HTERT RPE-1 (cell line): Measurements from ENCODE around the gene FMNL2.

Experiments
- in situ Hi-C: fragments of 300-500 bp; cut with MboI; formaldehyde crosslinking; loops from 4 replicates; pipeline ENCODE4 v1.14.3; 2020; ENCODE audit warnings: low sequenced_read_pairs

The FMNL2 gene

DNA sequence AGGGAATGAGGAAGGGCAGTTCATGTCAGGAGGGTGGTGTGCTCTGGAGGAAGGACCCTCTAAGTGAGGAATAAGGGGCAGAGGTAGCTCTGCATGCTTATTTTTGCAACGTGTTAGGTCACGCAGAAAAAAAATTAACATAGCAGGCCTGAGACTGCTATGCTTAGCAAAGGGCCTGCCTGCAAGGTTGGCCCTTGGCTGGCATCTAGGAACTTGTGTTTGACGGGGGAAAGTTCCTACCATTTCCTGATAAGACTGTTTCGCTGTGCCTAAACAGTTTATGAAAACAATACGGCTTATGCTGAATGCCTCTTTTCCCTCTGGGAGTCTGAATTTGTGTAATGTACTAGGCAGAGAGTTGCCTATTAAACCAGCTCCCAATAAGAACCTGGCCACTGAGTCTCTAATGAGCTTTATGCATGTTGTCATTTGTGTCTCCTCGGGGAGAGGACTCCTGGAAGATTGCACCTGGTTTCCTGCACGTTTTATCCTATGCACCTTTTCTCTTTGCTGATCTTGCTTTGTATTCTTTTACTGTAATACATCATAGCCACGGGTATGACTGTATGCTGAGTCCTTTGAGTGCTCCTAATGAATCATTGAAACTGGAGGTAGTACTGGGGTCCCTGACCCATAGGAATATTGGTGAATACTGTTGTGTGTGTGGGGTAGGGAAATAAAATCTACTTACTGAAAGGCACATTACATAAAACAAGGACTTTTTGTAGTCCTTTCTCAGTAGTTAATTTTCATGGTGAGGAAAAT, 213.3 kb downstream of the FMNL2 start:
- in situ Hi-C loops, result no loop called here

DNA sequence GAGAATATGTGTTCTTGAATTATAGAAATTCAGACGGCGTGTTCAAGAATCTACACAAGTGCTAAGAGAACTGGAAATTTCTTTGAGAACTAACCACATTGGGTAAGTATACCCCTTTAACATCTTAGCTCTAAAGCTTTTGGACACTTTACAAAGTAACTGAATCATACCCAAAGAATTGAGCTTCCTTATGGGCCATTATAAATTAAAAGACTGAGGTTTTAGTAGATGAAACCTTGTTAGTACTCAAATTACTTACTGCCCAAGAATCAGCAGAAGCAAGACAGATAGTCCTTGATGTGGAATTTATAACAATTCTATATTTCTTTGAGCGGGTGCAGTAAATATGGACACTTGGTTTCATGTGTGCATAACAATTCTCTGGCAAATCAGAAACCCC, 214.0 kb downstream of the FMNL2 start:
- in situ Hi-C loops, result no loop called here

DNA sequence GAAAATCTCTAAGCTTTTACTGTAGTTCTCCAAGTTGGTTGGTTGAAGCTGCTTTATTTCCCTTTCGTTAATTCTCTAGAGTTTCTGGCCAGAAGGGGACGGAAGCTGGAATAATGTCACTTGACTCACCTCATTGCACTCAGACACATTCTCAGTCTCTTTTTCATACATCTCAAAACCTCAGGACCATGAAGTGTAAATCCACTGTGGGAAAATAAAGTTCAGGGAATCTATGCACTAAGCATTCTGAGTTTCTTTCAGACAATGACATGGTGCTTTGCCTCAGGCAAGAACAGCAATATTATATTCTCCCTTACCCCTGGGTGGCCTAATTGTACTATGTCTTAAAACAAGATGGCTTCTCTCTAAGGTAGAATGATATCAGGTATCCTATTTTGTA, 214.4 kb downstream of the FMNL2 start:
- in situ Hi-C loops, result no loop called here

DNA sequence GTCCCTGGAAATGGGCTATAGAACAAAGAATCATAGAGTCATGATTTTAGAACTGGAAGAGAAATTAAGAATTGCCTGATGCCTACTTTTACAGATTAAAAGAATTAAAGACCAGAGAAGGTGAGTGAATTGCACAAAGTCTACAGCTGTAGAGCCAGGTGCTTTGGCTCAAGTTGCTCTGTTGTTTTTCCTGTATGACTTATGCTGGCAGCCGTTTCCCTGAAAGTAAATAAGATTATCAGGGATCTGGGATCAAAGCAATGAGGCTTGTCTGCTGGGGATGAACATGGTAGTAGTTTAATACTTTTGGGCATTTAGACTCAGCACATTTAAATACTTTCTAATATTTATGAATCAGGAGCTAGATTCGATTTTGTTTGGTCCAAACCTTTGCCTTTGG, 215.4 kb downstream of the FMNL2 start:
- in situ Hi-C loops, result no loop called here

DNA sequence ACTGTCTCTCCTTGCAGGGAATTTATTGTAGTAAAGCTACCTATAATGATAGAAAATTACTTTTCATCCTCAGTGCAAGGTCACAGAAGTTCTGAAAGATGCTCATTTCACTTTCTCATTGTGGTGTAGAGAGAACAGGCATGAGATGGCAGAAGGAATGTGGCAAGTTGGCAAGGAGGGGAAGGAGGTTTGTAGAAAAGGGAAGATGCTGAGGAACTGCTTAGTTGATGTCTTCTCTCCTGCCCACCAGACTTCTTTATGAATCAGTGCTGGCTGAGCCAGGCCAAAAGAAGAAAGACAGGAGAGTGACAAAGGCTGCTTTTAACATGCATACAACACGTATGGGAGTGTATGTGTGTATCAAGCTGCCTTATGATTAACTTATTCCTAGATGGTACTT, 217.9 kb downstream of the FMNL2 start:
- in situ Hi-C loops, result no loop called here

DNA sequence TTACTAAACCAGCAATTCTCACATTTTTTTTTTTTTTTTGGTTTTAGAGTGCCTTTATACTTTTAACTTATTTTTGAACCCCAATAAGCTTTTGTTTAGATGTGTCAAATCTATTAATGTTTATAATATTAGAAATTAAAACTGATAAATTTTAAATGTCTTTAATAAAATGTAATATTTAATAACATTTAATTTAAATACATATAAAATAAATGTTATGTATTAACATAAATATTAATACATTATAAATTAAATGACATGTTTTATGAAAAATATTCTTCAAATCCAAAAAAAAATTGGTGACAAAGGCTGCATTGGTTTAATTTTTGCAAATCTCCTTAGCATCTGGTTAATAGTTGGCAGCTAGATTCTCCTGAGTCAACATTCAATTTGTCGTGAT, 218.5 kb downstream of the FMNL2 start:
- in situ Hi-C loops, result no loop called here

DNA sequence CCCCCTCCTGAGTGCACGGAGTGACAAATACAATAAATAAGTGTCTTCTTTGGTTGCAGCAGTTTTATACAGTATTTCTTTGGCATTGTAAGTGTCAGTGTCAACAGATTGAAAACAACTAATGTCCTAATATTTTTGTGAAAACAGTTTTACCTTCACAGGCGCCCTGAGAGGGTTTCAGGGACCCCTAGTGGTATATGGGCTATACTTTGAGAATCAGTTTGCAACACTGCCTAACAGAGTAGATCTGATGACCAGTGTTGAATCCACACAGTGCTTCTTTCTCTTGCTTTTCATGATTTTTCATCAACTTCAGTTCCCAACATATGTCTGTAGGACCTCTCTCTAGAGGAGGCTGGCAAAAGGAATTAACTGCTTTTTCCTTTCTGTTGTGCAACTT, 220.1 kb downstream of the FMNL2 start:
- in situ Hi-C loops, result no loop called here

DNA sequence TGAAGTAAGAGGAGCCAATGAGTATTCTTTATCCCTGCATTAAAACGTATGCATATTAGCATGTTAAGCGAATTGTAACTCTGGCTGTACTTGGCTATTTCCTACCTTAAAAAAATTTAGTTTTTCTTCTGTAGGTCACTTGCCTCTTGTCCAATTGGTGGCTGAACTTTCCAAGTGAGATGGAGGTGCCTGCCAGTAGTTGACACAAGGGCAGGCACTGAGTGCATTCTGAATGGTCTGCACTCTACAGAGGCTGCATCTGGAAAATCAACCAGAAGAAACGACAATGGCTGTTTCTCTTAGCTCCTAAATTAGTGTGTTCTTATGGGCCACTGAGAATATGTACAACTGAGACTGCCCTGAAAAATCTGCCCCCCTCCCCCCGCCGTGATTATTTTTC, 221.5 kb downstream of the FMNL2 start:
- in situ Hi-C loops, result no loop called here

DNA sequence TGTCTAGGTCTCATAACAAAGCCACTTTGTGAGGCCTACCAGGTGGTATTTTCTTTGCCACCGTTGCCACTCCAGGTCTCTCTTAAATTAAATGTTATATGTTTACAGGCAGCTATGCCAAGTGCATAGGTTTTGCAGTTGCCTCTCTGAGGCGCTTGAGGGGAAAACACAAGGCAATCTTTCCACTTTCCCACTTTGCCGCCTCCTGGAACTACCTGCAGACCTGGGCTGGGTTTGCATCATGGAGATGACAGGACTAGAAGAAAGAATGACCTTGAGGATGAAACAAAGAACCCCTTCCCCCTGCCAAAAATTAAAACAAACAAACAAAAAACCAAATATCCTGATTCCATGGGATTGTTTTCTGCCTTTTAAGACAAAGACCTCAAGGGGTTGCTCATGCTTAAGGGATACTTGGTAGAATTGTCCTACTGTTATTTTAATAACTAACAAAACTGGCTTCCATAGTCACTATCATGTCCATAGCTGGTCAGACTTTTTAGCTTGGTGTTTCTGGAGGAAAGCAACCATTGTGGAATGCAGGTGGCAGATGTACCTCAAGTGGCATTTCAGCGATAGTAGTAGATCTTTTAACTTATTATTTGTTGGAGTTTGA, 222.4 kb downstream of the FMNL2 start:
- in situ Hi-C loops, result no loop called here

DNA sequence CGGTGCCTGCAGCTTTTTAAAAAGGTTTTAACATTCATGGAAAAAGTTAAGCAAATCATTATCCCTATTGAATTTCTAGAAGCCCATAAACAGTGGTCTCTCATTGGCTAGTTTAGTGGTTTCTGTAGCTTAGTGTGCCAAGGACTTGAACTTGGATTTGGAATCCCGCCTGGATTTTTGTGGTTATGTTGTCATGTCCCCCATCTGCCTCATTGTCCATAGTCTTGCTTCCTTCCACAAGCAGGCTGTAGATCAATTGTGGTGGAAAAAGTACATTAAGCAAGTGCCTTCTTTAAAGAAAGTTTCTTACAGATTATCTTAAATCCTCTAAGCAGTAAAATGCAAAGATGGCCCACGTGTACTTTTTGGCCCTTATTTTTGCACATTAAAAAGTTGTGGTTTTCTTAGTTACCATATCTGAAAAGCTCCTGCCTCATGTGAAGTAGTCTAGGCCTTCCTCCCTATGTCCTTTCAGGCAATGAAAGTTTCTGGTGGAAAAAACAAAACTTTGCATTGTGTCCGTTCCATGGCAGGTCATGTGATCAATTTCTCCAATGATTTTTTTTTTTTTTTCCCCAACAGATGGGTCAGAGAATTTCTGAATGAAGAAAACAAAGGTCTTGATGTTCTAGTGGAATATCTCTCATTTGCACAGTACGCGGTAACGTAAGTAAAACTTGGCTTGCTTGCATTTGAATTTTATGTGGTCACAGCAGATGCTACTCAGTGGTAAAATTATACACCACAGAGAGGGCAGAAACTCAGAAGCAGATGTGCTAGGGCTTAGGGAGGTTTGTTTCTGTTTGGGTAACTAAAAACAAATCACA, 223.4 kb downstream of the FMNL2 start:
- in situ Hi-C loops, result no loop called here

DNA sequence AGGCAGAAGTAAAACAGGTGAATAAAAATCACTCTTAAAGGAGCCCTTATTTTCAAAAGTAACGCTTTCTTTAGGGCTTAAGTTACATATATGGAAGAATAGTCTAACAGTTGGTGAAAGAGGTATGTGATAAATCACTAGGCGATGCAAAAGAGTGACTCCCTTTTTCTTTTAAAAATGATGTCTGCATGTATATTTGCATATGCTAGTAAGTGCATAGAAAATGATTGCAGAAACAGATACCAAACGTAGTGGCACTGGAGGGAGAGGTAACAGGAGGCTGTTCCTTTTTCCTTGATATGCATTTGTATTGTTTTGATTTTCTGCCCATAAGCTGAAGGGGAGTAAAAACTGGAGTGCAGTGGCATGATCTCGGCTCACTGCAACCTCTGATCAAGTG, 224.0 kb downstream of the FMNL2 start:
- in situ Hi-C loops, result no loop called here

DNA sequence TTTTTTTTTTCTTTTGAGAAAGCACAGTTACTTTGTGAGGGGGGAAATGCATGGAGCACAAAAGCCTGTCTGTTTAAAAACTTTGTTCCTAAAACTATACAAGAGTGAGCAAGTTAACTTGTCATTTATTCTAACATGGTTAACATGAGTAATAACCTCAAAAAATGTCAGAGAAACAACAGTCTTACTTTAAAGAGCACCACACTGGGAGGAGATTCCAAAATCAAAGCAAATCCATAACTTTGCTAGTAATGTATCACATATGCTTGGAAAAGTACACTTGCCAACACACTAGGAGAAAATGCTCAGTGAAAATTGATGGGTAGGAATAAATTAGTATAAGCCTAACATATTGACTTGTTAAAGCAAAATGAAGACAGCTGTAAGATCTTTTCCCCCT, 225.2 kb downstream of the FMNL2 start:
- in situ Hi-C loops, result no loop called here

DNA sequence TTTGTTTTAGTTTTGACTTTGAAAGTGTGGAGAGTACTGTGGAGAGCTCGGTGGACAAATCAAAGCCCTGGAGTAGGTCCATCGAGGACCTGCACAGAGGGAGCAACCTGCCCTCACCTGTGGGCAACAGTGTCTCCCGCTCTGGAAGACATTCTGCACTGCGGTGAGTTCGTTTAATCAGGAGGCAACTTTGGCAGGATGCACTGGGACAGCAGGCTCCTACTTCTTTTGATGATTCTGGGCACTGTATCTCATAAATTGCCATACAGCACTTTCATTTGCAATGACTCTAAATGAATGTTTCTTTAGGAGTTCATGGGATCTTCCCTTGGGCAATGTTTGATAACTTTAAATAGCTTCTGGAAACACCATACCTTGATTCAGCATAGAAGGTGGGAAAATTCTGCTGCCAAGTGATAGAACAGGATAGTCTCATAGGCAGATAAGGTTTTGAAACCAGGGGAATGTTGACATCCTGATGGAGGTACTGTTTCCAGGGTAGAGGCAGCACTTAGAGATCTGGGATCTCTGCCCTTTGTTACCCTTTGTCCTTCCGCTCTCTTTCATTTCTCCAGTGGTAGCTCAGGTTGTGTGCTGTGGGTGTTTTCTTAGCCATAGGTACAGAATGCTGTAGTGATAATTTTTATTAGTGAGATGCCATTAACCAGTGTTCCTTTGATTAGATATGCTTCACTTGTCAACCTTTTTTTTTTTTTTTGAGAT, 226.1 kb downstream of the FMNL2 start:
- in situ Hi-C loops, result no loop called here

DNA sequence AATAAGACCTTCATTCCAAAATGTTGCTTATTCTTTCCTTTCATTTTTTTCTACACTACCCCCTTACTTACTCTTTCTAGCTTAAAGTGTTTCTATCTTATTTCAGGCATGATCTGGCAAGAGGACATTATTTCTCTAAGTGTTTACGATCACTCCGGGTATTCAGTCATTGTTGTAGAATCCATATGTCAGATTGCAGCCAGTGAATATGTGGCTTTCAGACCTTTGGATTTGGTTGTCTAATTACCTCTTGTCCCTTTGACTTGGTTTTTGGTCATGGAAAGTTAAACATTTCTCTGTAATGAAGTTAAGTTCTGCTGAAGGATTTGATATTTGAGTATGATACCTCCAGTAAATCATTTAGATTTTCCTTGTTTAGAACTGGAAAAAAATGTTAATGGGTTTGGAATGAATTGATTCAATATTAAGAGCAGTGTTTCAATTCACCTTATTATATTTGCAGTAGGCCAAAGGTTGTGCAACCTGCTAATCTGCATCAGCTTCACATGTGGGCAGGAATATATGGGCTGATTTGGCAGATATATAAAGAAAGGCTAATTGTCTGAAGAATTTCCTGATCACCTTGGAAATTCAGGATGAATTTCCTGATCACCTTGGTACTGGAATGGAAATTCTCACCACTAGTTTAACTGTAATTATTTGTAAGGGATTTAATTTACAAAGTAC, 227.4 kb downstream of the FMNL2 start:
- in situ Hi-C loops, result no loop called here

DNA sequence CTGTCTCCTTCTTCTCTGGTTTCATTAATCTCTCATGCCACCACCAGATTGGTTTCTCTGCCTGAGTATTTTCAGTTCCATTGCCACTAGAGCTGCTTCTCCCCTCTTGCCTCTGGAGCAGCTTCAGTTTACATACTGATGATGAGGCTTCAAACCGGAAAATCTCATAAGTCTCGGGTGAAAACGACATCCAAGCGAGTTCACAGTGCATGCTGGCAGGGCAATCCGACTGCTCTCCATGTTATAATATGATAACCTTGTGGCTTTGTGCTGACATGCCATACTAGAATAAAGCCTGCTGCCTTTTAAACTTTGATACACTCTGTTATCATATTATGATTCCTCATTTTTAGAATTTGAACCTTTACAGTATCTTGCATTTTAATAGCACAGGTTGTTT, 228.8 kb downstream of the FMNL2 start:
- in situ Hi-C loops, result no loop called here

DNA sequence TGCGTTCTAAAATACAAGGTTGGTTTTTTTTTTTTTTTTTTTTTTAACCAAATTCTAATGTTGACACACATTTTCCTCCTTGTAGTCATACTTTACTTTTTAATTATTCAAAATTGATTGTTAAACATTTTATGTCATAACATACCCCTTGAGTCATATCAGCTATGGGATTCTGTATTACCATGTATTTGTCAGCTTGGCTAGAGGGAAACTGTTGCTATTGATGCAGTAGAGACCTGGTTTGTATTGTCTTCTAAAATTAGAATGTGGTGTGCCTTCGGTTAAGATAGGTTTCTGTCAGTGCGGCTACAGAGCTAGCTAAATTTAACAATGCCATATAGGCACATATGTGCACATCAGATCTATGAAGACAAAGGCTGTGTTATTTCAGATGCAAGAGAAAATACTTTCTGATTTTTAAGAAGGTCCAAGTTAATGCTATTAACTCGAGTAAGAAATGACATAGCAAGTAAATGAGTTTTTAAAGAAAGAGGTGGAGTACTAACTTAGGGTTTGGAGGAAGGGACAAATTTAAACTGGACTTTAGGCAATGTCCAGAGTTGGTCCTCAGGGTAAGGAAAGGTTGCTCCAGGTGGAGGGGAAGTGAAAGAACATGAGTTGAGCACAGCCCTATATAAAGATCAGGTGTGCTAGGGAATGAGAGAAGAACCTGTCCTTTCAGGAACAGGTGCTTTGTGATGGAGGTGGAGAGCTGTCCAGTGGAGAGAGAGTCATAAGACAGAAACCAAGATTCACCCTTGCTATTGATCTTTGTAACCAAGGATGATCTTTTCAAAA, 230.0 kb downstream of the FMNL2 start:
- in situ Hi-C loops, result no loop called here

DNA sequence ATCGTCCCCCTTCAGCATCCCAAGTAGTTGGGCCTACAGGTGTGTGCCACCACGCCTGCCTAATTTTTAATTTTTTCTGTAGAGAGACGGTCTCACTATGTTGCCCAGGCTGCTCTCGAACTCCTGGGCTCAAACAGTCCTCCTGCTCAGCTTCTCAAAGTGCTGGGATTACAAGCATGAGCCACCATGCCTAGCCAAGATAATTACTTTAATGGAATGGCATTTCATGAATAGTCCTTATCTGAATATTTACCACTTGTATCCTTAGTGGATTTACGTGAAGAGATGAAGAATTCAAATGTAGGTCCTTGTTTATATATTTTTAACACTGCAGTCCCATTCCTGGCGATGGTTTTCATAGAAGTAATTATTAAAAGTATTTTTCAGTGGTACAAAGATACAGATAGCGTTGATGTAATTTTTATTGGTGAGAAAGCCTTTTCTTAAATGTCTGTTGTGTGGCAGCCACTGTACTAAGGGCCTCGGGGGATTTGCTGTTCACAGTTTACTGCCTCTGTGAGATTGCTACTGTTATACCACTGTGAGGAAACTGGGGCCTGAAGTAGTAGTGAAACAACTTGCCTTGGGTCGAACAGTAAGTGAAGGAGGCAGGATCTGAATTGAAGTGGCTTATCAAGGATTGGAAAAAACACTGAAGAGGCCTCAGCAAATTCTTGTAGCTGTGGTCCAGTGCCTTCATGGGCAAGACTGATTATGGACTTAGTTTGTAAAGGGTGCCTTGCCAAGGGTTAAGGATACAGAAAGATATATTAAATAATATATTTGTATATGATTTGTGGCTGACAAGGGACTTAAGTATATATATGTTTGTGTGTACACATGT, 231.1 kb downstream of the FMNL2 start:
- in situ Hi-C loops, result no loop called here

DNA sequence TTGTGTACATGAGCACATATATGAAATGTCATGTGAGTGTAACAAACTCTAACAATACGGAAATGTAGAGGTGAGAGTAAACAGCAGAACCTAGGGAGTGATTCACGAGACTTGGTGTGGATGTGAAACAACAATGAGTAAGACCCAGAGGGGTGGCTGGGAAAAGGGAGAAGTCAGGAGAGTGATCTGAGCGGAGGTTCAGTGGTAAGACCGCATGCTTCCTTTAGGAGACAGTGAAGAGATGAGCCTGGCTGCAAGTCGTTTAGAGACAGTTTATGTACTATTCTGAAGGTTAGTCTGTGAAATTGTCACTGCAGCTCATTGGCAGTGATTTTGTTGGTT, 231.7 kb downstream of the FMNL2 start:
- in situ Hi-C loops, result no loop called here

DNA sequence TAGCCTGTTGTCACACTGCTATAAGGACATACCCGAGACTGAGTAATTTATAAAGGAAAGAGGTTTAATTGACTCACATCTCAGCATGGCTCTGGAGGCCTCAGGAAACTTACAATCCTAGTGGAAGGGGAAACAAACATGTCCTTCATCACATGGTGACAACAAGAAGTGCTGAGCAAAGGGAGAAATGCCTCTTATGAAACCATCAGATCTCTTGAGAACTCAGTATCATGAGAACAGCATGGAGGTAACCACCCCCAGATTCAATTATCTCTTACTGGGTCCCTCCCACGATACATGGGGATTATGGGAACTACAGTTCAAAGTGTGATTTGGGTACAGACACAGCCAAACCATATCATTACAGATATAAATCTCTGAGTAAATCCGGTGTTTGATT, 233.6 kb downstream of the FMNL2 start:
- in situ Hi-C loops, result no loop called here
